Parathyroid adenoma (tissue), 2 donors: ENCODE measurements around the gene MAL.

Source experiments
- H2AFZ ChIP-seq: fragments of 300-600 bp; sonication (generic); one replicate; pipeline ENCODE4 v1.7.0; 2017; ENCODE audit warnings: antibody characterized with exemption, mild to moderate bottlenecking
- H3K27ac ChIP-seq: fragments of 300-600 bp; sonication (generic); one replicate; pipeline ENCODE4 v1.7.0; 2017
- H3K27me3 ChIP-seq: fragments of 300-600 bp; sonication (generic); one replicate; pipeline ENCODE4 v1.7.0; 2017; ENCODE audit warnings: low read length; ENCODE audit not compliant: control insufficient read depth, insufficient read depth
- H3K36me3 ChIP-seq: fragments of 300-600 bp; sonication (generic); one replicate; pipeline ENCODE4 v1.7.0; 2017; ENCODE audit warnings: low read length; ENCODE audit not compliant: control insufficient read depth, insufficient read depth
- H3K4me1 ChIP-seq: fragments of 300-600 bp; sonication (generic); one replicate; pipeline ENCODE4 v1.7.0; 2017; ENCODE audit warnings: control low read depth
- H3K4me2 ChIP-seq: fragments of 300-600 bp; sonication (generic); one replicate; pipeline ENCODE4 v1.7.0; 2017; ENCODE audit warnings: low read length
- H3K4me3 ChIP-seq: fragments of 300-600 bp; sonication (generic); one replicate; pipeline ENCODE4 v1.7.0; 2017; ENCODE audit warnings: low read depth, low read length
- H3K79me2 ChIP-seq: fragments of 300-600 bp; sonication (generic); one replicate; pipeline ENCODE4 v1.7.0; 2017; ENCODE audit warnings: control low read depth
- H3K9ac ChIP-seq: fragments of 300-600 bp; sonication (generic); one replicate; pipeline ENCODE4 v1.7.0; 2017; ENCODE audit warnings: mild to moderate bottlenecking
- H3K9me3 ChIP-seq: fragments of 300-600 bp; sonication (generic); one replicate; pipeline ENCODE4 v1.7.0; 2017; ENCODE audit warnings: low read length; ENCODE audit not compliant: control insufficient read depth
- TF ChIP-seq, protein P1 (sequence below): fragments of 300-600 bp; sonication (generic); IDR thresholded peaks from one replicate; pipeline ENCODE4 v1.7.0; 2017; ENCODE audit warnings: antibody characterized with exemption, mild to moderate bottlenecking
- donor health status: primary hyperparathyroidism.

The MAL gene

GRCh38 chr2:95039363-95039762 is 13.9 kb downstream of the MAL start:
- Histone ChIP-seq H3K4me1 (no peaks in the 10 kb centered on the region), H3K4me3 (no peak overlapping the region), H3K27me3 (no peaks in the 10 kb centered on the region), H3K9ac (no peak overlapping the region), H3K27ac (no peak overlapping the region), H3K4me2 (no peak overlapping the region), H3K9me3 (no peaks in the 10 kb centered on the region), H3K79me2 (no peaks in the 10 kb centered on the region), H3K36me3 (no peaks in the 10 kb centered on the region), H2AFZ (no peak overlapping the region)
- TF ChIP-seq, protein P1, sequence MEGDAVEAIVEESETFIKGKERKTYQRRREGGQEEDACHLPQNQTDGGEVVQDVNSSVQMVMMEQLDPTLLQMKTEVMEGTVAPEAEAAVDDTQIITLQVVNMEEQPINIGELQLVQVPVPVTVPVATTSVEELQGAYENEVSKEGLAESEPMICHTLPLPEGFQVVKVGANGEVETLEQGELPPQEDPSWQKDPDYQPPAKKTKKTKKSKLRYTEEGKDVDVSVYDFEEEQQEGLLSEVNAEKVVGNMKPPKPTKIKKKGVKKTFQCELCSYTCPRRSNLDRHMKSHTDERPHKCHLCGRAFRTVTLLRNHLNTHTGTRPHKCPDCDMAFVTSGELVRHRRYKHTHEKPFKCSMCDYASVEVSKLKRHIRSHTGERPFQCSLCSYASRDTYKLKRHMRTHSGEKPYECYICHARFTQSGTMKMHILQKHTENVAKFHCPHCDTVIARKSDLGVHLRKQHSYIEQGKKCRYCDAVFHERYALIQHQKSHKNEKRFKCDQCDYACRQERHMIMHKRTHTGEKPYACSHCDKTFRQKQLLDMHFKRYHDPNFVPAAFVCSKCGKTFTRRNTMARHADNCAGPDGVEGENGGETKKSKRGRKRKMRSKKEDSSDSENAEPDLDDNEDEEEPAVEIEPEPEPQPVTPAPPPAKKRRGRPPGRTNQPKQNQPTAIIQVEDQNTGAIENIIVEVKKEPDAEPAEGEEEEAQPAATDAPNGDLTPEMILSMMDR, result no peak

DNA sequence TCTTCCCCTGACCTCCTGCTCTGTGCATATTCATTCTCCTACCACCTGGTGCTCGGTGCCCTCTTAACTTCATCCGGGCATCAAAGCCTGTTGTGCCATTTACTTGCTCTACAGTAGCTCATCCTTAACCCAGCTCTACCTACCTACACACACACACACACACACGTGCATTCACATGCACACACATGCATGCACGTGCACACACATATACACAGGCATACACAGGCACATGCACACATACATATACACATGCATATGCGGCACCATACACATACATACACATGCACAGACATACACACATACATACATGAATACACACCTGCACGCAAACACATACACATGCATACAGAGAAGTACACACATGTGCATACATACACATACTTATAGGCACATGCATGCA is 14.5 kb downstream of the MAL start:
- no peaks in the 10 kb centered on the region for H3K9me3 ChIP-seq
- no peak overlapping the region for H3K4me2 ChIP-seq
- TF ChIP-seq, protein P1, result no peak
- no peaks in the 10 kb centered on the region for H3K27me3 ChIP-seq
- no peak overlapping the region for H3K9ac ChIP-seq
- H2AFZ ChIP-seq, result no peak overlapping the region
- H3K36me3 ChIP-seq, result no peaks in the 10 kb centered on the region
- H3K27ac ChIP-seq, result no peak overlapping the region
- H3K79me2 ChIP-seq, result no peaks in the 10 kb centered on the region
- no peaks in the 10 kb centered on the region for H3K4me1 ChIP-seq
- no peak overlapping the region for H3K4me3 ChIP-seq

DNA sequence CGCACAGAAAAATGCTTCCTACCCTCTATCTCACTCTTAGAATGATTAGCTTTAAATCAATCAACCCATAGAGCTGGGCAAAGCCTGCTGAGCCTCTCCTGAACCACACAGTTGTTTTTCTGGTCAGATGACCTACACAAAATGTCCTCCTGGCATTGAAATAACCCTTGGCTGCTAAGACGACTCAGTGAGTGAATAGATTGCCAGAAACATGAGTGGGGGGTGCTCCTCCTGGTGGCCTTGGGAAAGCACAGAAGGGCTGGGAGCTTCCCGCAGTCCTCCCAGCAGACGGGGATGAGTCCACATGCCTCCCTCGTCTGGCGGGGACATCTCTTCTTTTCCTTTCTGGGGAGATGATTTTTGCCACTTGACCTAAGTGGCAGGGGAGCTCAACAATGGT is 14.9 kb downstream of the MAL start:
- no peak overlapping the region for H3K9ac ChIP-seq
- no peak overlapping the region for H3K27ac ChIP-seq

DNA sequence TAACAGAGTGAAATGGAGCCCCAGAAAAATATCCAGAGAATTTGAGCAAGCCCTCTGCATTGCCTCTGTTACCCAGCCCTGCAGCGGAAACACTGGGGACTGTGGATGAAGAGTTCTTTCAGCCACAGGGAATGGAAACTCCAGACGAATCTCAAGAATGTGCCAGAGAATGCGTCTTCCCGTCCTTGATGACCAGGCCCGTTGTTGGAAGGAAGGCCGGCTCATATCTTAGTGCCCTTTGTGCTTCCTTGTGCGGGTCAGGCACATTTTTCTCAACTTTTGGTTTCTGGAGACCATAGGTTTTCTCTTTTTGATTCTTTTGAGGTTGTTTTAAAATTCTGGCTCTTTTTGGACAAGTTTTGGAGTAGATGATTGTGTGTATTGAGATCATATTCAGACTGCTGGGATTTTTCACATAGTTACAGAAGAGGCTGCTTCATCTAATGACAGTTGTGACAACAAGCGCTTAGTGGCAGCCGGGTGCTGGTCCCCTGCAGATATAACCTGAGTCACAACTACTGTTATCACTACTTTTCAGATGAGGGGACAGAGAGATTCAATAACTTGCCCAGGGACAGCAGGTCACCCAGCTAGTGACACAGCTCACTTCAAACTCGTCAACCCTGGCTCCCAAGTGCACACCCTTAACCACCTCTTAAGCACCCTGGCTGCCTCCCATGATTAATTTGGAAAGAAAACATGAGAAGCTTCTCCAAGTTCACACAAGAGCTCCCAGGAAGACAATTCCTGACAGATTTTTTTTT is 15.7 kb downstream of the MAL start:
- Histone ChIP-seq H2AFZ (no peak overlapping the region), H3K79me2 (no peaks in the 10 kb centered on the region), H3K4me2 (no peak overlapping the region), H3K27me3 (no peaks in the 10 kb centered on the region), H3K9me3 (no peaks in the 10 kb centered on the region), H3K4me1 (no peaks in the 10 kb centered on the region), H3K27ac (no peak overlapping the region), H3K4me3 (no peak overlapping the region), H3K36me3 (no peaks in the 10 kb centered on the region), H3K9ac (no peak overlapping the region)
- TF ChIP-seq, protein P1, result no peak

More for the DNA sequence above, 14.9 kb downstream of the MAL start:
- TF ChIP-seq, protein P1, result no peak
- Histone ChIP-seq H3K4me3 (no peak overlapping the region), H3K79me2 (no peaks in the 10 kb centered on the region), H3K4me2 (no peak overlapping the region), H3K36me3 (no peaks in the 10 kb centered on the region), H3K4me1 (no peaks in the 10 kb centered on the region), H3K27me3 (no peaks in the 10 kb centered on the region), H3K9me3 (no peaks in the 10 kb centered on the region), H2AFZ (no peak overlapping the region)
